ENCODE measurements around the gene LRRC23. TPM values are rescaled to one million over a fixed set of nuclear protein-coding genes. Genes with fewer than 3 reads are reported as not detected.

The LRRC23 gene
- total RNA-seq, 2 experiments from 2014 or later = 4.6 to 5.3 TPM

DNA sequence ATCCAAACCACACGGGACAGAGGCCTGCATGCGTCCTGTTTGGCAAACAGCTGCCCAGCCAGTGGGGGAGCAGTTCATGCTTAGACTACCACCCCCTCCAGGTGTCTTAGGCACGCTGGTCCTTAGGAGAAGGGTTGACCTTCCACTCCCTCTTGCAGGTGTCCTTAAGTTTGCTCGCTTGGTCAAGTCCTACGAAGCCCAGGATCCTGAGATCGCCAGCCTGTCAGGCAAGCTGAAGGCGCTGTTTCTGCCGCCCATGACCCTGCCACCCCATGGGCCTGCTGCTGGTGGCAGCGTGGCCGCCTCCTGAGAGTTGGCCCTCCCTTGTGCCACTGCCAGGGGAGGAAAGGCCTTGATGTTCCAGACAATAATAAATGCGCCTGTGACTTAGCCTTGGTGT is 41.0 kb downstream of the LRRC23 start:
- H3K4me1 Mint-ChIP-seq (ENCODE audit: low read depth) = peaks cover 63% of the 10 kb centered on the region
- DNase-seq = no peak
- CTCF ChIA-PET = interaction anchor here (0.9 to 22.8 kb wide), 10 partner anchors 11 to 166 kb away, joined by 3 to 460 read pairs (median 16); partner anchors contain the start of genes C1RL, LPCAT3 and SPSB2

GRCh38 chr12:6946033-6946919 is 41.7 kb downstream of the LRRC23 start:
- Mint-ChIP-seq H3K4me1 (ENCODE audit: low read depth) (peaks cover 64% of the 10 kb centered on the region), H3K27me3 (no peaks in the 10 kb centered on the region), H3K36me3 (ENCODE audit: low read depth) (peaks cover 29% of the 10 kb centered on the region), H3K27ac (peak overlapping the region; percentile 93), H3K4me3 (peak overlapping the region; percentile 85), H3K9me3 (no peaks in the 10 kb centered on the region)
- ATAC-seq (peak; percentile 10), DNase-seq (peak; percentile 75)
- TF ChIP-seq, protein P1, sequence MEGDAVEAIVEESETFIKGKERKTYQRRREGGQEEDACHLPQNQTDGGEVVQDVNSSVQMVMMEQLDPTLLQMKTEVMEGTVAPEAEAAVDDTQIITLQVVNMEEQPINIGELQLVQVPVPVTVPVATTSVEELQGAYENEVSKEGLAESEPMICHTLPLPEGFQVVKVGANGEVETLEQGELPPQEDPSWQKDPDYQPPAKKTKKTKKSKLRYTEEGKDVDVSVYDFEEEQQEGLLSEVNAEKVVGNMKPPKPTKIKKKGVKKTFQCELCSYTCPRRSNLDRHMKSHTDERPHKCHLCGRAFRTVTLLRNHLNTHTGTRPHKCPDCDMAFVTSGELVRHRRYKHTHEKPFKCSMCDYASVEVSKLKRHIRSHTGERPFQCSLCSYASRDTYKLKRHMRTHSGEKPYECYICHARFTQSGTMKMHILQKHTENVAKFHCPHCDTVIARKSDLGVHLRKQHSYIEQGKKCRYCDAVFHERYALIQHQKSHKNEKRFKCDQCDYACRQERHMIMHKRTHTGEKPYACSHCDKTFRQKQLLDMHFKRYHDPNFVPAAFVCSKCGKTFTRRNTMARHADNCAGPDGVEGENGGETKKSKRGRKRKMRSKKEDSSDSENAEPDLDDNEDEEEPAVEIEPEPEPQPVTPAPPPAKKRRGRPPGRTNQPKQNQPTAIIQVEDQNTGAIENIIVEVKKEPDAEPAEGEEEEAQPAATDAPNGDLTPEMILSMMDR (IDR thresholded peaks at IDR 0.05) = no peak
- intact Hi-C loops (cut with micrococcal nuclease) = loop anchor here (10.0 kb wide), 1 partner anchor 159 kb away; the partner anchor contains the start of gene C1RL
- CTCF ChIA-PET = interaction anchor here (0.9 to 22.8 kb wide), 10 partner anchors 8 to 166 kb away, joined by 3 to 460 read pairs (median 16); partner anchors contain the start of genes C1RL and SPSB2
- POLR2A ChIA-PET = interaction anchor here (0.6 to 36.0 kb wide), 12 partner anchors 7 to 243 kb away, joined by 3 to 1266 read pairs (median 14); partner anchors contain the start of genes ATN1, C12orf57, C1RL and CDCA3

More for the DNA sequence above, 41.0 kb downstream of the LRRC23 start:
- Mint-ChIP-seq H3K27ac (peak overlapping the region; percentile 93), H3K4me3 (peak overlapping the region; percentile 85), H3K9me3 (no peaks in the 10 kb centered on the region), H3K36me3 (ENCODE audit: low read depth) (peaks cover 33% of the 10 kb centered on the region), H3K27me3 (no peaks in the 10 kb centered on the region)
- TF ChIP-seq, protein P1 (IDR thresholded peaks at IDR 0.05) = no peak
- intact Hi-C loops (cut with micrococcal nuclease) = loop anchor here (2.0 to 10.0 kb wide), 2 partner anchors 15 to 159 kb away; partner anchors contain the start of gene C1RL
- POLR2A ChIA-PET = interaction anchor here (0.8 to 36.0 kb wide), 10 partner anchors 7 to 171 kb away, joined by 3 to 1266 read pairs (median 20); partner anchors contain the start of genes ATN1, C12orf57, C1RL and CDCA3
- ATAC-seq = no peak

DNA sequence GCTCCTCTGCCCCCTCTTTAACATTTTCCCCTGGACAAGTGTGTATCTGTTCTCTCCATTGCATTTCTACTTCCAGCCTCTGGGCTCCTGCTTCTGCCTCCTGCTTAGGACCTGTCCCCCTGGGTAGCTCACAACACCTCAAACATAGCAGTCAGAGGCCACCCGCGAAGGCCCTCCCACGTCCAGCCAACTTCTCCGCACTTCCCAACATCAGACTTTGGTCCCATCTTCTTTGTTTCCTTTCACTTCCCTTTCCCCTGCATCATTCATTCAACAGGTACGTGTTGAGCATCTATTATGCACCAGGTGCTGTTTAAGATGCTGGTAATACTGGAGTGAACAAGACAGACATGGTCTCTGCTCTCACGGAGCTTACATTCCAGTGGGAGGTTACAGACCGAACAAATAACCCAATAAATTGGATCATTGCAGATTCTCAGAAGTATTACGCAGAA is 42.3 kb downstream of the LRRC23 start:
- intact Hi-C loops (cut with micrococcal nuclease) = loop anchor here (10.0 kb wide), 1 partner anchor 158 kb away; the partner anchor contains the start of gene C1RL
- Mint-ChIP-seq H3K4me1 (ENCODE audit: low read depth) (peaks cover 64% of the 10 kb centered on the region), H3K9me3 (no peaks in the 10 kb centered on the region), H3K27me3 (no peaks in the 10 kb centered on the region), H3K36me3 (ENCODE audit: low read depth) (peaks cover 33% of the 10 kb centered on the region), H3K4me3 (peak overlapping the region; percentile 85), H3K27ac (peak overlapping the region; percentile 93)
- TF ChIP-seq, protein P1 (IDR thresholded peaks at IDR 0.05) = no peak
- DNase-seq (no peak), ATAC-seq (no peak)
- POLR2A ChIA-PET = interaction anchor here (0.6 to 36.0 kb wide), 10 partner anchors 8 to 242 kb away, joined by 3 to 1266 read pairs (median 6); partner anchors contain the start of genes ATN1, C12orf57, EMG1 and LPCAT3
- CTCF ChIA-PET = interaction anchor here (0.7 to 22.8 kb wide), 9 partner anchors 9 to 166 kb away, joined by 3 to 460 read pairs (median 10); partner anchors contain the start of genes C1RL and SPSB2

- DNase-seq (no peak), ATAC-seq (no peak)
- ChIA-PET POLR2A (interaction anchor here (0.6 to 36.0 kb wide), 7 partner anchors 7 to 241 kb away, joined by 3 to 1266 read pairs (median 43); partner anchors contain the start of genes ATN1, C12orf57, EMG1 and LPCAT3), CTCF (interaction anchor here (0.7 to 22.8 kb wide), 9 partner anchors 10 to 165 kb away, joined by 3 to 460 read pairs (median 10); partner anchors contain the start of genes C1RL and SPSB2)
- peaks cover 59% of the 10 kb centered on the region for H3K4me1 Mint-ChIP-seq (ENCODE audit: low read depth)
- intact Hi-C loops (cut with micrococcal nuclease) = loop anchor here (10.0 kb wide), 1 partner anchor 157 kb away; the partner anchor contains the start of gene C1RL
- peaks cover 40% of the 10 kb centered on the region for H3K36me3 Mint-ChIP-seq (ENCODE audit: low read depth)
- TF ChIP-seq, protein P1 (IDR thresholded peaks at IDR 0.05) = no peak
- peak overlapping the region; percentile 85 for H3K4me3 Mint-ChIP-seq
- H3K27me3 Mint-ChIP-seq = no peaks in the 10 kb centered on the region
- H3K27ac Mint-ChIP-seq = peak overlapping the region; percentile 93
- no peaks in the 10 kb centered on the region for H3K9me3 Mint-ChIP-seq
Measured at GRCh38 chr12:6947615-6948014, 43.0 kb downstream of the LRRC23 start.

All from activated CD8-positive, alpha-beta T cell treated with anti-CD3 and anti-CD28 coated beads for 36 hours (primary cell).